Measurements from ENCODE around the gene CLASP1.

DNA sequence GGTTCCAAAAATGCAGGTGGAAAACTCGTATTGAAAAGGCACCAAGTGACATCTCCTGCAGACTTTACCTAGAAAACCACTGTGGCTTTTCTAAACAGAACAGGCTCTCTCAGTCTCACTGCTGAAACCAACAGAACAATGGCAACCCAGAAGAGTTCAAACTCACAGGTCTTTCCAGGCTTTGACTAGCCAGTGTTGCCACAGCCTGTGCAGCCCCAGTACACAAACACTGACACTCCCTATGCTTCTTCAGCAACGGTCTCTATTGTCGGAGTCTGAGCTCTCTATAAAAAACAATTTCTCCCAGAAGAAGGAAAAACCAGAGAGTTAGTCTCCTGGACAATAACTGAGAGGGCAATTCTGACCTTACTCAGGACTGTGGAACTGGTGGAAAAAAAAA is 206.4 kb downstream of the CLASP1 start:
- no peak for TF ChIP-seq POLR2AphosphoS5 (IDR thresholded peaks at IDR 0.05)
- no peak for TF ChIP-seq CTCF (IDR thresholded peaks at IDR 0.05)

Data from sigmoid colon (tissue), 4 donors.